GM18498 (cell line): ENCODE measurements around the gene SPATS2.
"Not testable (repeated sequence)": the region's sequence is repeated elsewhere in the genome, so short reads cannot be mapped to it uniquely, and the experiment has no call there.

Experiments used
- ATAC-seq: cut with Tn5 transposase; IDR thresholded peaks from one replicate; pipeline ENCODE4 v1.9.1; 2021; ENCODE audit warnings: mild to moderate bottlenecking, moderate library complexity; ENCODE audit not compliant: unreplicated experiment

Gene SPATS2

DNA sequence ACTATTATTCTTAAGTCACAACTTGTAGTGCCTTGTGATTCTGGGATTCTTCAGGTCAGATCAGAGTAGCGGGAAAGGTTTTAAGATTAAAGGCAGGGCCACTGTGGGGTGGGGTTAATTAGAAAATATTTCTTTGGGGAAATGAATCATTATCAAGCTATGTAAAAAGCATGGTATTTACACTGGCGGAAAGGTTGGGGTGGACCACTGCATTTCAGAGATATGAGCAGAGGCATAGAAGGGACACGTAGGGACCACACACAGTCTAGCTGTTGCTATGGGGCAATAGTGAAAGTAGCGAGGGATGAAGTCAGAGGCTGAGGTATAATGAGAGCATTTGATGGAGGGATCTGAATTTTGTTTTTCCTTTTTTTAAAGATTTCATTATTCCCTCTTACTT lies 139.9 kb downstream of the SPATS2 start:
- ATAC-seq: no peak

DNA sequence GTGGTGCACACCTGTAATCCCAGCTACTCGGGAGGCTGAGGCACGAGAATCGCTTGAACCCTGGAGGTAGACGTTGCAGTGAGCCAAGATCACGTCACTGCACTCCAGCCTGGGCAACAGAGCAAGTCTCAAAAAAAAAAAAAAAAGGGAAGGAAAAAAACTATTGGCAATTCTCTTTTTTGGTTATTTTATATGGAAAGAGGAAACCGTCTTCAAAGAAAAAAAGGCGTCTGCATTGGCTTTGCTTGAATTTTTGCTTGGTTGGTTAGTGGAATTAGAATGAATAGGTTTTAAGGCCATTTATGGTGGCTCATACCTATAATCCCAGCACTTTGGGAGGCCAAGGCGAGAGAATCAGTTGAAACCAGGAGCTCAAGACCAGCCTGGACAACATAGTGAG lies 142.4 kb downstream of the SPATS2 start:
- ATAC-seq: not testable (repeated sequence)

- no peak for ATAC-seq
These were observed 144.1 kb downstream of the SPATS2 start for GRCh38 chr12:49511410-49511809.

- no peak for ATAC-seq
These were observed 145.3 kb downstream of the SPATS2 start for GRCh38 chr12:49512546-49512945.

DNA sequence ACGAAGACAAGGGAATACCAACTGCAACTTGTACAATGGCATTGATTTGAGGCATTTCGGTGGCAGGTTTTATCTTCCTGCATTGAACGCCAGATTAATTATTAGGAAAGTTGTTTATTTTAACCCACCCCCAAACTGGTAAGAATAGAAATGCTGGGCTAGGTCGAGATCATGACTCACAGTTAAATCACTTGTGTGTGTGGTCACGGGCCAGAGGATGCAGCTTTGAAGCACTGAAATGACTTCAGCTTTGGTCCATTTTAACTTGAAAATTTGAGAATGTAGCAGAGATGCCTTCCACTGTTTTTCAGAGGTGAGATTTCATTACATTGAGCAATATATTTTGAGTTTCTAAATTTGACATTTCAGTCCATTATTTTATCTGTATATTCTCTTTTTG lies 148.0 kb downstream of the SPATS2 start:
- no peak for ATAC-seq

- no peak for ATAC-seq
These were observed 151.8 kb downstream of the SPATS2 start for GRCh38 chr12:49518914-49519573.

GRCh38 chr12:49519574-49519936 lies 152.3 kb downstream of the SPATS2 start:
- ATAC-seq: no peak

GRCh38 chr12:49521389-49521788 lies 154.1 kb downstream of the SPATS2 start:
- ATAC-seq: no peak

DNA sequence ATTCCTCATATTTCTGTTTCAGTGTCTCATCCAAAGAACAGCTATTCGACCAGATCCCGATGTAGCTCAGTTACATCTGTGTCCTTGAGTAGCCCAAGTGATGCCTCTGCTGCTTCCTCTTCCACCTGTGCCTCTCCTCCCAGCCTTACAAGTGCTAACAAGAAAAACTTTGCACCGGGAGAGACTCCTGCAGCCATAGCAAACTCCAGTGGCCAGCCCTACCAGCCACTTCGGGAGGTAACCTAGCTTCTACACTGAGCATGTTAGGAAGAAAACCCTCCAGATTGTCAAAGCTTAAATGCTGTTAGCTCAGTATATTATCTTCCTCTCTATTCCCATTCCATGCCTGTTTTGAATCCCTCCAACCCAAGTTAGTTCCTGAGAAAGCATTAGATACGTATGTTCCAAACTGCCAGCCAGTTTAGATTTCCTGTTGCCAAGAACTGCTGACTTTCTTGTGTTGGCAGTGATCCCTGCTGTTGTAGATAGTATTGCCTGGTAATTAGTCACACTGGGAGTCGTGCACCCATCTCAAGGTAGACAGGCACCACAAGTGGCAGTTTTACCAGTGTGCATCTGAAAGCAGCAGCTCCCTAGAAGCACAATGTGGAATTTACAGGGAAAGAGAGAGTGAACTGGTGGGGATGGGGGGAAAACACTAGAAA lies 157.5 kb downstream of the SPATS2 start:
- no peak for ATAC-seq

DNA sequence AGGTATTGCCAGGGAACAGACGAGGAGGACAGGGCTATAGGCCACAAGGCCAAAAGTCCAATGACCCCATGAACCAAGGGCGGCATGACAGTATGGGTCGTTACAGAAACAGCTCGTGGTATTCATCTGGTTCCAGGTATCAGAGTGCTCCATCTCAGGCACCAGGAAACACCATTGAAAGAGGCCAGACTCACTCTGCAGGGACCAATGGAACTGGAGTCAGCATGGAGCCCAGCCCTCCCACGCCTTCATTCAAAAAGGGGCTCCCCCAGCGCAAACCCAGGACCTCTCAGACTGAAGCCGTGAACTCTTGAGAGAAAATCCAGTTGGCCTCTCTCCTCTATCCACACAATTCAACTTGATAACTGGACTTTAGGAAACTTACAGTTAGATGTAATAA lies 158.7 kb downstream of the SPATS2 start:
- ATAC-seq: no peak

GRCh38 chr12:49527361-49528130 lies 160.3 kb downstream of the SPATS2 start:
- no peak for ATAC-seq

GRCh38 chr12:49529414-49529813 lies 162.2 kb downstream of the SPATS2 start:
- no peak for ATAC-seq

DNA sequence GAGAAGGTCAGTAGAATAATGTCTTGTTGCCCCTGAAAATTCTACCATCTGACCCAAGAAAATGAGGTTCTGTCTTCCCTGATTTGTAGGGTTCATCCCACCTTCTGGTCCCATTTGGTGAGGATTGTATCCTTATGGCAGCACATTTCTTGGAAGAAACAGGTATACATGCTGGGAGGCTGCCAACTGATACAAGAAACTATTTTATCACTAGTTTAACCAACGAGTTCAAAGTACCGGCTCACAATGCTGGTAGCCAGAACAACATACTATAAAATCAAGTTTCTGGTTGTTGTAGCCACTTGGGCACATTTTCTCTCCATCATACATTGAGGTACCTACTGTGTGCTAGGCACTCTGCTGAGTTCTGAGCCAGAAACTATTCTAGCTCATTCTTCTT lies 164.5 kb downstream of the SPATS2 start:
- ATAC-seq: no peak

DNA sequence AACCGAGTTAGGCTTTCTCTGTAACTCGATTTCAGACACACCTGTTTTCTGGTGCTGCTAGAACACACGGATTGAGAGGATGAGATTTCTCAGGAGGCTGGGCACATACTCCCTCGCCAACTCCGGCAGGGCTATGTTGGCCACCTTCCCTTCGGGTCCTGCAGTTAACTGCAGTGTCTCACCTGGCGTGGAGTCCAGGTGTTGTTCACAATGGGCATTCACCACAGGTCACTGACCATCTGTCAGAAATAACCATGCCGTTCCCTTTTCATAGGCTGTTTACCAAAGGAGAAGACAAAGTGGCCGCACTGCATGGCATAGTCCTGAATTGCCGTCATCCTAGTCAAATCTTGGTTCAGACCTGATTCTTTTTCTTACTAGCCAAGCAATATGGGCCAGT lies 166.1 kb downstream of the SPATS2 start:
- no peak for ATAC-seq

DNA sequence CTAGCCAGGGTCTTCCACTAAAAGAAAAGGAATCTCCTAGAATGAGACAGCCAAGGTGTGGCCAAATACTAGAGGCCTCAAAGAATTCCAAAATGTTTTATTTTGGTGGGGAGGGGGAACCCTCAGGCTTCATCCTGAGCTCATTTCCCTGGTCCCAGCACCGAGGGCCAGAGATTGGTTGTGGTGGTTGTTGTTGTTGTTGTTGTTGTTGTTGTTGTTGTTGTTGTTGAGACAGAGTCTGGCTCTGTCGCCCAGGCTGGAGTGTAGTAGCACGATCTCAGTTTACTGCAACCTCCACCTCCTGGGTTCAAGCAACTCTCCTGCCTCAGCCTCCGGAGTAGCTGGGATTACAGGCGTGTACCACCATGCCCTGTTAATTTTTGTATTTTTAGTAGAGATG lies 166.9 kb downstream of the SPATS2 start:
- ATAC-seq: not testable (repeated sequence)

DNA sequence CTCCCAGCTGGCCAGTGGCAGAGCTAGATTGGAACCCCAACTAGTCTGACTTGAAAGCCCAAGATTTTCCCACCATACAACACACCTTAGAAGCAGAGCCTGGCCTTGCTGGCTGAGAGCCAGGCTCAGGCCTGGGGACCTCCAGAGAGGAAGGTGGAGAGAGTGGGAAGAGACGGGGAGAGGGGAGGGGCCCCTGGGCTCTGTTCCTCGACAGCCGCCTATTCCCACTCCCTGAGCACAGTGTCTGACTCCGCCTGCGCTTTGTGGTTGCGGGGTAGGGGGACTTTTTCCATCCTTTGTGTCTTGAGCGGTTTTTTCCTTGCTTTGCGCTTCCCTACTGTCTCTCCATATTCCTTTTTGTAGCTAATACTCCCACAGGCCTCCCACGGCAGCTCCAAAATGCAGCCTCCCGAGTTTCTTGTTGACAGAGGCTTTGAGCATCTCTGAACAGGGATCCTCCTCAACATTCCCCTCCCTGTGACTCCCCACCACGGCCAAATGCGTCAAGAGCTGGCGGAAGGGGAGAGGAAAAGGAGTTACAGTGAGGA lies 167.5 kb downstream of the SPATS2 start:
- ATAC-seq: no peak

GRCh38 chr12:49535921-49536525 lies 168.8 kb downstream of the SPATS2 start:
- ATAC-seq: no peak

DNA sequence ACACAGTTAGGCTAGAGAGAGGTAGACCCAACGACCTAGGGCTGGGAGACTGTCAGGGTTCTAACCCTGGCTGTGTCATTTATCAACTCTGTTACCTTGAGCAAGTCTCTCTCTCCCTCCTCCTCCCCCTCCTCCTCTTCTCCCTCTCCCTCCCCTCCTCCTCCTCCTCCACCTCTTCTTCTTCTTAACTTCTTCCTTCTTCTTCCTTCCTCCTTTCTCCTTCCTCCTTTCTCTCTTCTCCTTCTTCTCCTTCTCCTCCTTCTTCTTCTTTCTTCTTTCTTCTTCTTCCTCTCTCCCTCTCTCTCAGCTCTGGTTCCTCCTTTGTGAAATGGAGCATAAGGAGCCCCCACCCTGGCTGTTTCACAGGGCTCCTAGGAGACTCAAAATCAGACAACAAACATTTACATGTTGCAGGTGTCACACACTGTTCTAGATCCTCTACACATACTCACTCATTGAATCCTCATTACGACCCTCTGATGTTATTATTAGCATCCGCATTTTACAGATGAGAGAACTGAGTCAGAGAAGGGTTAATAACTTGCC lies 169.3 kb downstream of the SPATS2 start:
- no peak for ATAC-seq

GRCh38 chr12:49537231-49537751 lies 170.0 kb downstream of the SPATS2 start:
- no peak for ATAC-seq

- no peak for ATAC-seq
These were observed 170.7 kb downstream of the SPATS2 start for GRCh38 chr12:49537752-49538509.
